BJ (cell line): ENCODE data around the gene ANKRD11. TPM values are rescaled to one million over a fixed set of nuclear protein-coding genes. Genes with fewer than 3 reads are reported as not detected.
"Not testable (repeated sequence)": the region's sequence is repeated elsewhere in the genome, so short reads cannot be mapped to it uniquely, and the experiment has no call there.

Experiments
- CTCF ChIA-PET: fragments of 350-600 bp; formaldehyde crosslinking; extraction: SDS; loops from one replicate; lab custom pipeline; 2021; ENCODE audit warnings: antibody characterized with exemption, inconsistent platforms; lab: Yijun Ruan, JAX
- POLR2A ChIA-PET: fragments of 300-600 bp; sonication (Branson Sonifier 250); formaldehyde crosslinking; extraction: SDS; loops from one replicate; lab custom pipeline; 2021; ENCODE audit warnings: antibody characterized with exemption; lab: Charles Lee
- DNase-seq: peaks from one replicate; pipeline ENCODE4 v3.0.0-alpha.2; 2011; ENCODE audit warnings: low read depth
- H3K27me3 ChIP-seq: 2 replicates; pipeline ENCODE4 v1.6.0; 2011; ENCODE audit warnings: low read length; ENCODE audit not compliant: control insufficient read depth, insufficient read depth
- H3K36me3 ChIP-seq: 2 replicates; pipeline ENCODE4 v1.5.1; 2011; ENCODE audit warnings: low read length; ENCODE audit not compliant: control insufficient read depth, insufficient read depth
- H3K4me3 ChIP-seq: 2 replicates; pipeline ENCODE4 v1.5.1; 2011; ENCODE audit warnings: low read depth, mild to moderate bottlenecking, control low read depth, low read length
- CTCF ChIP-seq: IDR thresholded peaks from 2 replicates; pipeline ENCODE4 v1.5.1; 2011; ENCODE audit warnings: low read depth, mild to moderate bottlenecking, control low read depth, inconsistent platforms, low read length, moderate library complexity; ENCODE audit not compliant: insufficient read depth
- polyA plus RNA-seq: library from polyadenylated mRNA; depleted of rRNA; stranded (reverse); fragments of >200 nt; gene quantifications from 2 replicates; pipeline ENCODE4 v1.2.3, GENCODE V29; 2011

ANKRD11 gene
- polyA plus RNA-seq, 1 experiment, result 61.8 TPM

- no peaks in the 10 kb centered on the region for H3K27me3 ChIP-seq
- POLR2A ChIA-PET, result no interaction called here
- DNase-seq, result no peak
- no peaks in the 10 kb centered on the region; the same call in none of the 2 replicates for H3K36me3 ChIP-seq
- H3K4me3 ChIP-seq, result no peak overlapping the region
- no peak for TF ChIP-seq CTCF
- CTCF ChIA-PET, result interaction anchor here (1.0 to 1.1 kb wide), 3 partner anchors 8 to 13 kb away, joined by 3 to 4 read pairs (median 3); no protein-coding TSS in a partner anchor
These were observed 107.0 kb downstream of the ANKRD11 start for GRCh38 chr16:89383095-89384003.

- DNase-seq, H3K4me3 ChIP-seq, POLR2A ChIA-PET, H3K27me3 ChIP-seq, H3K36me3 ChIP-seq: not testable (repeated sequence)
- CTCF ChIA-PET, result interaction anchor here (1.0 kb wide), 2 partner anchors 11 to 14 kb away, joined by 3 read pairs; no protein-coding TSS in a partner anchor
These were observed 107.8 kb downstream of the ANKRD11 start for GRCh38 chr16:89382555-89382954.

- TF ChIP-seq CTCF, result no peak
- H3K36me3 ChIP-seq, result no peaks in the 10 kb centered on the region; the same call in none of the 2 replicates
- DNase-seq, result no peak
- no peaks in the 10 kb centered on the region for H3K27me3 ChIP-seq
- H3K4me3 ChIP-seq, result no peak overlapping the region
- POLR2A ChIA-PET, result no interaction called here
- CTCF ChIA-PET, result no interaction called here
These were observed 108.6 kb downstream of the ANKRD11 start for GRCh38 chr16:89381788-89382187.

GRCh38 chr16:89380681-89381080 lies 109.7 kb downstream of the ANKRD11 start:
- ChIA-PET CTCF (no interaction called here), POLR2A (no interaction called here)
- no peaks in the 10 kb centered on the region; the same call in none of the 2 replicates for H3K36me3 ChIP-seq
- TF ChIP-seq CTCF, result no peak
- no peak overlapping the region for H3K4me3 ChIP-seq
- H3K27me3 ChIP-seq, result no peaks in the 10 kb centered on the region
- no peak for DNase-seq

GRCh38 chr16:89378947-89379771 lies 111.2 kb downstream of the ANKRD11 start:
- TF ChIP-seq CTCF, result no peak
- CTCF ChIA-PET, result interaction anchor here (0.7 to 1.5 kb wide), 4 partner anchors 9 to 129 kb away, joined by 3 read pairs; partner anchors contain the start of gene SPG7
- Histone ChIP-seq H3K27me3 (no peaks in the 10 kb centered on the region), H3K36me3 (no peaks in the 10 kb centered on the region; the same call in none of the 2 replicates), H3K4me3 (no peak overlapping the region)
- POLR2A ChIA-PET, result no interaction called here
- no peak for DNase-seq
